ENCODE measurements around the gene ALG9. TPM values are rescaled to one million over a fixed set of nuclear protein-coding genes. Genes with fewer than 3 reads are reported as not detected.

The ALG9 gene
- total RNA-seq, 3 donors from 2014 or later (not counting 1 experiment from before 2014, with no cell fraction given), result 30.6 to 37.1 (median 35.4) TPM

GRCh38 chr11:111851067-111851466, 20.3 kb downstream of the ALG9 start:
- H3K27ac ChIP-seq (ENCODE audit: low read length), result no peak overlapping the region
- H3K4me1 ChIP-seq (ENCODE audit: control insufficient read depth, insufficient read depth, low read length), result no peaks in the 10 kb centered on the region
- no peak overlapping the region for H3K4me3 ChIP-seq (ENCODE audit: low read length)
- WGBS (ENCODE audit: insufficient coverage), result 100% methylated on average over 7 of the region's 8 CpGs
- Mint-ChIP-seq H3K4me1 (peaks cover 0 to 5% of the 10 kb centered on the region in 2 donors), H3K27ac (no peak overlapping the region), H3K9me3 (no peaks in the 10 kb centered on the region), H3K4me3 (no peak overlapping the region), H3K36me3 (peaks cover 11% of the 10 kb centered on the region), H3K27me3 (ENCODE audit: low read depth in 2 of 2) (no peaks in the 10 kb centered on the region)
- no peak for TF ChIP-seq CTCF (IDR thresholded peaks at IDR 0.05)
- intact Hi-C loops (cut with micrococcal nuclease), result no loop called here
- DNase-seq, result no peak
- H3K36me3 ChIP-seq (ENCODE audit: control insufficient read depth, insufficient read depth, low read length), result peaks cover 29% of the 10 kb centered on the region
- no peaks in the 10 kb centered on the region for H3K9me3 ChIP-seq (ENCODE audit: control insufficient read depth, insufficient read depth, low read length)
- ATAC-seq, result no peak
- no peaks in the 10 kb centered on the region for H3K27me3 ChIP-seq (ENCODE audit: control insufficient read depth, insufficient read depth, low read length)

- Histone ChIP-seq H3K27ac (ENCODE audit: low read length) (no peak overlapping the region), H3K27me3 (ENCODE audit: control insufficient read depth, insufficient read depth, low read length) (no peaks in the 10 kb centered on the region), H3K36me3 (ENCODE audit: control insufficient read depth, insufficient read depth, low read length) (peaks cover 26% of the 10 kb centered on the region), H3K4me3 (ENCODE audit: low read length) (no peak overlapping the region), H3K9me3 (ENCODE audit: control insufficient read depth, insufficient read depth, low read length) (no peaks in the 10 kb centered on the region), H3K4me1 (ENCODE audit: control insufficient read depth, insufficient read depth, low read length) (no peaks in the 10 kb centered on the region)
- no peak overlapping the region for H3K27ac Mint-ChIP-seq
- no peaks in the 10 kb centered on the region for H3K9me3 Mint-ChIP-seq
- no peaks in the 10 kb centered on the region for H3K27me3 Mint-ChIP-seq (ENCODE audit: low read depth in 2 of 2)
- H3K36me3 Mint-ChIP-seq, result peaks cover 11% of the 10 kb centered on the region
- DNase-seq (no peak), ATAC-seq (no peak)
- H3K4me1 Mint-ChIP-seq, result no peaks in the 10 kb centered on the region
- 100% methylated on average over 2 of the region's 3 CpGs for WGBS (ENCODE audit: insufficient coverage)
- TF ChIP-seq CTCF (IDR thresholded peaks at IDR 0.05), result no peak
- intact Hi-C loops (cut with micrococcal nuclease), result no loop called here
- no peak overlapping the region for H3K4me3 Mint-ChIP-seq
Measured at GRCh38 chr11:111849631-111850030, 21.8 kb downstream of the ALG9 start.

GRCh38 chr11:111846636-111847035, 24.7 kb downstream of the ALG9 start:
- no peak overlapping the region for H3K4me3 Mint-ChIP-seq
- no peak overlapping the region for H3K27ac Mint-ChIP-seq
- 91% methylated on average over 1 of the region's 1 CpG for WGBS (ENCODE audit: insufficient coverage)
- no peak for DNase-seq
- Histone ChIP-seq H3K4me3 (ENCODE audit: low read length) (no peak overlapping the region), H3K36me3 (ENCODE audit: control insufficient read depth, insufficient read depth, low read length) (peaks cover 21% of the 10 kb centered on the region), H3K27ac (ENCODE audit: low read length) (no peak overlapping the region), H3K9me3 (ENCODE audit: control insufficient read depth, insufficient read depth, low read length) (no peaks in the 10 kb centered on the region), H3K27me3 (ENCODE audit: control insufficient read depth, insufficient read depth, low read length) (no peaks in the 10 kb centered on the region), H3K4me1 (ENCODE audit: control insufficient read depth, insufficient read depth, low read length) (no peaks in the 10 kb centered on the region)
- H3K27me3 Mint-ChIP-seq (ENCODE audit: low read depth in 2 of 2), result no peaks in the 10 kb centered on the region
- peaks cover 11% of the 10 kb centered on the region for H3K36me3 Mint-ChIP-seq
- intact Hi-C loops (cut with micrococcal nuclease), result no loop called here
- no peaks in the 10 kb centered on the region for H3K4me1 Mint-ChIP-seq
- no peak for ATAC-seq
- no peak for TF ChIP-seq CTCF (IDR thresholded peaks at IDR 0.05)
- no peaks in the 10 kb centered on the region for H3K9me3 Mint-ChIP-seq

GRCh38 chr11:111846063-111846462, 25.3 kb downstream of the ALG9 start:
- Mint-ChIP-seq H3K36me3 (peaks cover 11% of the 10 kb centered on the region), H3K27ac (no peak overlapping the region), H3K27me3 (ENCODE audit: low read depth in 2 of 2) (no peaks in the 10 kb centered on the region), H3K9me3 (no peaks in the 10 kb centered on the region), H3K4me3 (no peak overlapping the region), H3K4me1 (peaks cover 4 to 5% of the 10 kb centered on the region in 2 donors)
- Histone ChIP-seq H3K4me3 (ENCODE audit: low read length) (no peak overlapping the region), H3K27me3 (ENCODE audit: control insufficient read depth, insufficient read depth, low read length) (no peaks in the 10 kb centered on the region), H3K4me1 (ENCODE audit: control insufficient read depth, insufficient read depth, low read length) (no peaks in the 10 kb centered on the region), H3K27ac (ENCODE audit: low read length) (no peak overlapping the region), H3K36me3 (ENCODE audit: control insufficient read depth, insufficient read depth, low read length) (peaks cover 21% of the 10 kb centered on the region), H3K9me3 (ENCODE audit: control insufficient read depth, insufficient read depth, low read length) (no peaks in the 10 kb centered on the region)
- 100% methylated on average over 2 of the region's 2 CpGs for WGBS (ENCODE audit: insufficient coverage)
- ATAC-seq (no peak), DNase-seq (no peak)
- TF ChIP-seq CTCF (IDR thresholded peaks at IDR 0.05), result no peak
- intact Hi-C loops (cut with micrococcal nuclease), result no loop called here

Measured in natural killer cell (primary cell).